ENCODE measurements around the gene FTSJ1.
A peak's percentile ranks its signal among the peaks of the same experiment; 100 is the strongest.
"Not testable (repeated sequence)": the region's sequence is repeated elsewhere in the genome, so short reads cannot be mapped to it uniquely, and the experiment has no call there.

Gene FTSJ1

GRCh38 chrX:48475774-48476577, at the start of gene FTSJ1:
Gene FTSJ1, plus strand, starts transcription at chrX:48476199. Its CDS starts 1,849 bp downstream, at chrX:48478048.
- Mint-ChIP-seq H3K4me1 (peaks cover 23% of the 10 kb centered on the region), H3K27me3 (no peaks in the 10 kb centered on the region)
- peak; percentile 98 for ATAC-seq

GRCh38 chrX:48427027-48427716, 48.8 kb upstream of the FTSJ1 start:
- H3K27ac Mint-ChIP-seq, H3K4me3 Mint-ChIP-seq, ATAC-seq, H3K4me1 Mint-ChIP-seq, H3K9me3 Mint-ChIP-seq, H3K36me3 Mint-ChIP-seq: not testable (repeated sequence)
- H3K27me3 Mint-ChIP-seq, result peaks cover 16% of the 10 kb centered on the region

More at GRCh38 chrX:48475774-48476577, at the start of gene FTSJ1:
- no peaks in the 10 kb centered on the region for H3K9me3 Mint-ChIP-seq
- H3K27ac Mint-ChIP-seq, result peak within 1 kb of the TSS; percentile 94
- H3K4me3 Mint-ChIP-seq, result peak within 1 kb of the TSS; percentile 81
- H3K36me3 Mint-ChIP-seq, result peaks cover 33% of the 10 kb centered on the region

GRCh38 chrX:48429606-48430005, 46.4 kb upstream of the FTSJ1 start:
- not testable (repeated sequence) for H3K4me1 Mint-ChIP-seq, H3K4me3 Mint-ChIP-seq, ATAC-seq, H3K36me3 Mint-ChIP-seq, H3K9me3 Mint-ChIP-seq, H3K27ac Mint-ChIP-seq
- H3K27me3 Mint-ChIP-seq, result peaks cover 20% of the 10 kb centered on the region

GRCh38 chrX:48430166-48430565, 45.8 kb upstream of the FTSJ1 start:
- ATAC-seq, H3K4me1 Mint-ChIP-seq, H3K4me3 Mint-ChIP-seq, H3K36me3 Mint-ChIP-seq, H3K27ac Mint-ChIP-seq, H3K9me3 Mint-ChIP-seq: not testable (repeated sequence)
- peaks cover 24% of the 10 kb centered on the region for H3K27me3 Mint-ChIP-seq

- H3K36me3 Mint-ChIP-seq, H3K27ac Mint-ChIP-seq, H3K4me3 Mint-ChIP-seq, H3K4me1 Mint-ChIP-seq, H3K9me3 Mint-ChIP-seq, ATAC-seq: not testable (repeated sequence)
- H3K27me3 Mint-ChIP-seq, result peaks cover 18% of the 10 kb centered on the region
These were observed 42.3 kb upstream of the FTSJ1 start for GRCh38 chrX:48433713-48434112.

GRCh38 chrX:48447201-48447600, 28.8 kb upstream of the FTSJ1 start:
- H3K4me1 Mint-ChIP-seq, ATAC-seq, H3K9me3 Mint-ChIP-seq, H3K36me3 Mint-ChIP-seq, H3K4me3 Mint-ChIP-seq, H3K27ac Mint-ChIP-seq: not testable (repeated sequence)
- peaks cover 12% of the 10 kb centered on the region for H3K27me3 Mint-ChIP-seq

GRCh38 chrX:48450076-48450475, 25.9 kb upstream of the FTSJ1 start:
- no peaks in the 10 kb centered on the region for H3K27me3 Mint-ChIP-seq
- no peaks in the 10 kb centered on the region for H3K4me1 Mint-ChIP-seq
- no peak overlapping the region for H3K27ac Mint-ChIP-seq
- no peak for ATAC-seq
- no peak overlapping the region for H3K4me3 Mint-ChIP-seq
- H3K36me3 Mint-ChIP-seq, result no peaks in the 10 kb centered on the region
- no peaks in the 10 kb centered on the region for H3K9me3 Mint-ChIP-seq

GRCh38 chrX:48451708-48452107, 24.3 kb upstream of the FTSJ1 start:
- Mint-ChIP-seq H3K36me3 (no peaks in the 10 kb centered on the region), H3K4me1 (no peaks in the 10 kb centered on the region), H3K27me3 (no peaks in the 10 kb centered on the region), H3K4me3 (no peak overlapping the region), H3K27ac (no peak overlapping the region), H3K9me3 (no peaks in the 10 kb centered on the region)
- ATAC-seq, result no peak

GRCh38 chrX:48456628-48457331, 19.2 kb upstream of the FTSJ1 start:
- no peak for ATAC-seq
- no peak overlapping the region for H3K4me3 Mint-ChIP-seq
- H3K27ac Mint-ChIP-seq, result no peak overlapping the region
- H3K9me3 Mint-ChIP-seq, result no peaks in the 10 kb centered on the region
- no peaks in the 10 kb centered on the region for H3K27me3 Mint-ChIP-seq
- peaks cover 5% of the 10 kb centered on the region for H3K4me1 Mint-ChIP-seq
- peaks cover 37% of the 10 kb centered on the region for H3K36me3 Mint-ChIP-seq

GRCh38 chrX:48458711-48459110, 17.3 kb upstream of the FTSJ1 start:
- no peaks in the 10 kb centered on the region for H3K9me3 Mint-ChIP-seq
- no peak overlapping the region for H3K4me3 Mint-ChIP-seq
- peaks cover 5% of the 10 kb centered on the region for H3K4me1 Mint-ChIP-seq
- H3K36me3 Mint-ChIP-seq, result peaks cover 45% of the 10 kb centered on the region
- no peaks in the 10 kb centered on the region for H3K27me3 Mint-ChIP-seq
- no peak for ATAC-seq
- no peak overlapping the region for H3K27ac Mint-ChIP-seq

GRCh38 chrX:48459483-48459882, 16.5 kb upstream of the FTSJ1 start:
- no peak for ATAC-seq
- Mint-ChIP-seq H3K9me3 (no peaks in the 10 kb centered on the region), H3K4me3 (no peak overlapping the region), H3K27me3 (no peaks in the 10 kb centered on the region), H3K36me3 (peaks cover 51% of the 10 kb centered on the region), H3K4me1 (peaks cover 5% of the 10 kb centered on the region), H3K27ac (no peak overlapping the region)

- H3K4me1 Mint-ChIP-seq, result peaks cover 5% of the 10 kb centered on the region
- H3K36me3 Mint-ChIP-seq, result peaks cover 52% of the 10 kb centered on the region
- no peaks in the 10 kb centered on the region for H3K27me3 Mint-ChIP-seq
- H3K9me3 Mint-ChIP-seq, result no peaks in the 10 kb centered on the region
- H3K27ac Mint-ChIP-seq, result no peak overlapping the region
- no peak for ATAC-seq
- no peak overlapping the region for H3K4me3 Mint-ChIP-seq
These were observed 16.0 kb upstream of the FTSJ1 start for GRCh38 chrX:48460031-48460430.

GRCh38 chrX:48460606-48461005, 15.4 kb upstream of the FTSJ1 start:
- no peak overlapping the region for H3K4me3 Mint-ChIP-seq
- peaks cover 58% of the 10 kb centered on the region for H3K36me3 Mint-ChIP-seq
- no peak for ATAC-seq
- no peaks in the 10 kb centered on the region for H3K9me3 Mint-ChIP-seq
- no peak overlapping the region for H3K27ac Mint-ChIP-seq
- no peaks in the 10 kb centered on the region for H3K27me3 Mint-ChIP-seq
- H3K4me1 Mint-ChIP-seq, result peaks cover 8% of the 10 kb centered on the region

- peaks cover 20% of the 10 kb centered on the region for H3K4me1 Mint-ChIP-seq
- no peaks in the 10 kb centered on the region for H3K9me3 Mint-ChIP-seq
- no peak overlapping the region for H3K4me3 Mint-ChIP-seq
- peaks cover 70% of the 10 kb centered on the region for H3K36me3 Mint-ChIP-seq
- ATAC-seq, result no peak
- H3K27me3 Mint-ChIP-seq, result no peaks in the 10 kb centered on the region
- H3K27ac Mint-ChIP-seq, result no peak overlapping the region
These were observed 14.2 kb upstream of the FTSJ1 start for GRCh38 chrX:48461830-48462229.

GRCh38 chrX:48465336-48465933, 10.6 kb upstream of the FTSJ1 start:
- peaks cover 49% of the 10 kb centered on the region for H3K4me1 Mint-ChIP-seq
- no peak overlapping the region for H3K27ac Mint-ChIP-seq
- peaks cover 48% of the 10 kb centered on the region for H3K36me3 Mint-ChIP-seq
- ATAC-seq, result no peak
- no peaks in the 10 kb centered on the region for H3K27me3 Mint-ChIP-seq
- no peaks in the 10 kb centered on the region for H3K9me3 Mint-ChIP-seq
- no peak overlapping the region for H3K4me3 Mint-ChIP-seq
